Camera-type eye (tissue), 1 donor: Measurements from ENCODE around the gene TRPM2. TPM values are rescaled to one million over a fixed set of nuclear protein-coding genes. Genes with fewer than 3 reads are reported as not detected.

Source experiments
- total RNA-seq: library from RNA; depleted of rRNA; stranded (reverse); fragments of >200 nt; gene quantifications from one replicate; pipeline ENCODE4 v1.2.3, GENCODE V29; 2014

The TRPM2 gene
- 3.0 TPM for total RNA-seq

DNA sequence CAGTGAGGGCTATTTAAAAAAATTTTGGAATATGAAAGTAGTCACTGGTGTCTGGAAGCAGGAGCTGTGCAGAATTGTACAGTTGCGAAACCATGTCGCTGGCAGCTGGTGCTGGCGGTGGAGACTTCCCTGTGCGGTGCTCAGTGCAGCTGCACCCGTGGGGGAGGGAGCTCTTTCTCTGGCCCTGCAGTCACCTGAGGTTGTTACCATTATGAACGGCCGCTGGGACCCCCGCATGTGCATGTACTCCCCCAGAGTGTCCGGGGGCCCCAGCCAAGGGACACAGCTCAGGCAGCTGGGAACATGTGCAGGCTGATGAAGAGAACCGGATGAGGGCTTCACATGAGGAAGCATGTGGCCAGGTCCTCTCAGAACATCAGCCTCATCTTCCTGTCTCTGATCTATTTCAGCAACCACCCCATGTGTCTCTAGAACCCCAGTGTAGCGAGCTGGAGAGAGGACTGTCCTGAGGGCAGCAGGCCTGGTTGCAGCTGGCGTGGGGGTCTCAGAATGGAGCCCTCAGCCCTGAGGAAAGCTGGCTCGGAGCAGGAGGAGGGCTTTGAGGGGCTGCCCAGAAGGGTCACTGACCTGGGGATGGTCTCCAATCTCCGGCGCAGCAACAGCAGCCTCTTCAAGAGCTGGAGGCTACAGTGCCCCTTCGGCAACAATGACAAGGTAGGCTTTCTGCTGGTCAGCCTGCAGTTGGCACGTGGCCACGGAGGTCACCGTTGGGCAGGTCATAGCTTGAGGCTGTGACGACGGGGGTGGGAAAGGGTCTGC lies at the start of gene TRPM2:
TSS of gene TRPM2 (plus strand) at position 431 of the 780 bp plus-strand sequence. CDS start at position 511, 80 bp downstream.

DNA sequence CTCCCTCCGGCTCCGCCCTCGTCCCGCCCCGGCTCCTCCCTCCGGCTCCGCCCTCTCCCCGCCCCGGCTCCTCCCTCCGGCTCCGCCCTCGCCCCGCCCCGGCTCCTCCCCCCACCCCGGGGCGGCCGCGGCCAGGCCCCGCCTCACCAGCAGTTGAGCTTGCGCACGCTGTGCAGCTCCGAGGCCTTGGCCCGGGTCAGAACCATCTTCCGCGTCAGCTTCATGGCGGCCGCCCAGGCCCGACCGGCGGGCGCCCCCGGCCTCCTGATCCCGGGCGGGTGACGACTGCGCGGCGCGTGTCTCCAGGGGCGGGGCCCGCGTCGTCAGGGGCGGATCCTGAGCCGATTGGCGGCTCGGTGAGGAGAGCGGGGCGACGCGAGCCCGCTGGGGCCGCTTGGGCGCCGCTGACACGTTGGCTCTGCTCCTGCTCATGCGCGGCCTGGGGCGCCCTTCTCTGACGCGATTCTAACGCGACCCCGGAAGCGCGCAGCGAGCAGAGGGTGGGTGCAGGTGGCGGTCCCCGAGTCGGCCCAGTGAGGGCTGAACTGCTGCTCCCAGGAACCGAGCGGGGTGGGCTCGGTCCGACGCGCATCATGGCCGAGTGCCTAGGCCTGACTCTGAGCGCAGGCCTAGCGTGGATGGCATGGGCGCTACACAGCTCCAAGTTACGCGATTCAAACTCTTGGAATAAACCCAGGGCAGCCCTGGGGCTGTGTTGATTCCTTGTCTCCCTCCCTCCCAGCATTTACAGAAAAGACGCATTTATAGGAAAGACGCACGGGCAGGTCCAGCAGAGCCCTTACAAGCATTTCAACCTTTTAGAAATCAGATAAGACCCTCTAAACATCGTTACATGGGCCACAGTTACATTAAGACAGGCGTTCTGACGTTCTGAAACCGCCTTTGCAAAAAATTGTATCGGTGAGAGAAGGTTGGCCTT lies 14.2 kb upstream of the TRPM2 start, which contains the start of gene CFAP410:
TSS of gene CFAP410 (minus strand) at position 420 of the 940 bp plus-strand sequence. CDS start at position 224, 196 bp downstream.

DNA sequence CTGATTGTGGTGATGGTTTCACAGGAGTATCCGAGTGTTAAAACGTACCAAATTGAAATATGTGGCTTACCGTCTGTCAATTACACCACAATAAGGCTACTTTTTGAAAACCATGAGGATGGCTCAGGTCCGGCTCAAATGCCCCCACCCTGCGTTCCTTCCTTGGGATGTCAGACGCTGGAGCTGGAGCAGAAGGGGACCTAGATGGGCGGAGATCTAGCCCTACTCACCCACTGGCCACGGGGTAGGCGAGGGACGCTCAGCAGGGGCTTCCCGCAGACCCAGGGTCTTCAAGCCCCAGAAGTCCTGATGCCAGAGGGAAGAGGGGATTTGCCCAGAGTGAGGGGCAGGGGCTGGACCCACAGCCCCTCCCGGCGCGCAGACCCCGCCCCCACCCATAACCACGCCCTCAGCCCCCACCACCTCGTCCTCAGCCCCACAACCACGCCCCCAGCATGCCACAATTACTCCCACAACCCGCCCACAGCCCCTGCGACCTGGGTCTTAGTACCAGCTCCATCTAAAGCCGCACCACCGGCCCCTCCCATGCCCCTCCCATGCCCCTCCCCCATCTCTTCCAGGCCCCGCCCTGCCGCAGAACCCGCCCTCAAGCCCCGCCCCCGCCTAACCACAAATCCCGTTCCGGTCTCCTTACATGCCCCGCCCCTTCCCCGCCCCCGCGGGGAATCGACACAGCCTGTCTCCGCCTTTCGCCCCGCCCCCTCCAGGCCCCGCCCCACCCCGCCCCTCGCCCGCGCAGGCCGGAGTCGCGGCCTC lies 101.5 kb downstream of the TRPM2 start, which contains the start of gene LRRC3:
TSS of gene LRRC3 (plus strand) at position 764 of the 777 bp plus-strand sequence. CDS start 1,135 bp downstream, outside the sequence.

Other genes with a start within 250 kb of the TRPM2 start
- 13.7 TPM for gene PWP2, start 246.2 kb upstream of the TRPM2 start, total RNA-seq
- gene GATD3, start 219.9 kb upstream of the TRPM2 start, total RNA-seq, result 46.9 TPM
- 1.6 TPM for gene ICOSLG, start 112.7 kb upstream of the TRPM2 start, total RNA-seq
- gene DNMT3L, start 91.7 kb upstream of the TRPM2 start, total RNA-seq, result 0.27 TPM
- 0.27 TPM for gene AIRE, start 67.7 kb upstream of the TRPM2 start, total RNA-seq
- 162 TPM for gene PFKL, start 53.6 kb upstream of the TRPM2 start, total RNA-seq
- 25.6 TPM for gene CFAP410, start 14.2 kb upstream of the TRPM2 start, total RNA-seq
- gene LRRC3, start 101.9 kb downstream of the TRPM2 start, total RNA-seq, result 3.4 TPM
- gene KRTAP10-1, start 186.6 kb downstream of the TRPM2 start, total RNA-seq, result not detected
- not detected for gene KRTAP10-2, start 197.9 kb downstream of the TRPM2 start, total RNA-seq
- not detected for gene KRTAP10-3, start 205.2 kb downstream of the TRPM2 start, total RNA-seq
- not detected for gene KRTAP10-4, start 220.1 kb downstream of the TRPM2 start, total RNA-seq
- gene KRTAP10-5, start 227.0 kb downstream of the TRPM2 start, total RNA-seq, result not detected
- not detected for gene KRTAP10-6, start 238.9 kb downstream of the TRPM2 start, total RNA-seq
- not detected for gene KRTAP10-7, start 247.0 kb downstream of the TRPM2 start, total RNA-seq